Right lobe of liver (tissue), 6 donors: Measurements from ENCODE around the gene KLF1. TPM values are rescaled to one million over a fixed set of nuclear protein-coding genes. Genes with fewer than 3 reads are reported as not detected.

ENCODE experiments used
- ATAC-seq, 4 donors: fragments of 200-7000 bp; cut with Tn5 transposase; one replicate each; pipeline ENCODE4 v1.9.1; 2020; ENCODE audit warnings: mild to moderate bottlenecking in 4 of 4, moderate library complexity in 4 of 4
- DNase-seq, 3 donors: peaks; one replicate each; pipeline ENCODE4 v3.0.0-alpha.2; 2020
- H3K27ac ChIP-seq, 3 donors: fragments of 200-600 bp; one replicate each; pipeline ENCODE4 v1.8.0; 2022
- H3K27me3 ChIP-seq, 2 donors: fragments of 200-600 bp; one replicate each; pipeline ENCODE4 v1.8.0; 2022
- H3K36me3 ChIP-seq, 4 donors: fragments of 200-600 bp; sonication (generic) in 1 of 4; one replicate each; pipeline versions ENCODE4 v1.5.1 to v1.8.0; 2017 to 2022; ENCODE audit warnings: control low read depth in 1 of 4
- H3K4me1 ChIP-seq, 4 donors: fragments of 200-600 bp; sonication (generic) in 1 of 4; one replicate each; pipeline versions ENCODE4 v1.5.1 to v1.8.0; 2017 to 2022; ENCODE audit warnings: control low read depth in 1 of 4
- H3K4me3 ChIP-seq, 3 donors: fragments of 200-600 bp; one replicate each; pipeline ENCODE4 v1.8.0; 2022
- H3K9me3 ChIP-seq, 4 donors: fragments of 200-600 bp; sonication (generic) in 1 of 4; one replicate each; pipeline versions ENCODE4 v1.5.1 to v1.8.0; 2017 to 2022; ENCODE audit warnings: control low read depth in 1 of 4
- CTCF ChIP-seq, 4 donors: fragments of 200-600 bp in 3 of 4; fragments of 450-650 bp in 1 of 4; IDR thresholded peaks; one replicate each; pipeline versions ENCODE4 v1.5.1 to v1.8.0; 2016 to 2022; ENCODE audit warnings: antibody characterized with exemption in 4 of 4, mild to moderate bottlenecking in 2 of 4
- POLR2A ChIP-seq: fragments of 450-650 bp; IDR thresholded peaks from one replicate; pipeline ENCODE4 v1.6.1; 2017; ENCODE audit warnings: antibody characterized with exemption, mild to moderate bottlenecking
- whole genome bisulfite sequencing: methylation state at CpG from one replicate; pipeline ENCODE4 v1.1.6; 2018; ENCODE audit warnings: low coverage, low lambda C conversion rate; ENCODE audit not compliant: insufficient coverage; ENCODE audit errors: missing lambda C conversion rate; 5-methylcytosine and 5-hydroxymethylcytosine counted together
- intact Hi-C, 2 donors: fragments of 100-400 bp; cut with DNase I; formaldehyde crosslinking; loops; one replicate each; pipeline versions ENCODE4 v1.11.2 to v1.14.1; 2022
- total RNA-seq, 6 experiments: library from RNA; depleted of rRNA in 2 of 6; stranded (reverse); fragments of >200 nt in 2 of 6; fragmentation: NEBNext Ultra II Directional in 3 of 6; extraction: Animal tissue kit (Norgen Biotek cat#: 25700) in 3 of 6; gene quantifications; one replicate each; pipeline versions ENCODE4 v1.1.0 to v1.2.4, GENCODE V29; 2016 to 2023
- donor health status: DM: no; HTN: yes; CAD: no.
- donor health status: DM: no; HTN: no; CAD: no.
- donor health status: DM: no; HTN: no; CAD: no.
- donor health status: DM: no; HTN: yes; CAD: no.
- donor health status: DM: no; HTN: yes; CAD: no.

Gene KLF1
- total RNA-seq, 6 experiments from 2014 or later, result 0.32 to 1.7 (median 0.44) TPM; not detected in 3

GRCh38 chr19:12840091-12841079 is 46.6 kb downstream of the KLF1 start:
- TF ChIP-seq POLR2A (no peak), CTCF (IDR thresholded peaks at IDR 0.05) (no peak)
- peak; percentile 25 to 66 (median 59) for ATAC-seq

GRCh38 chr19:12838886-12839756 is 47.9 kb downstream of the KLF1 start:
- intact Hi-C loops, result no loop called here
- H3K27me3 ChIP-seq, result peaks cover 0 to 28% of the 10 kb centered on the region in 2 donors
- TF ChIP-seq CTCF (IDR thresholded peaks at IDR 0.05) (no peak), POLR2A (no peak)
- DNase-seq (no peak), ATAC-seq (no peak)
- 27% methylated on average over 11 of the region's 21 CpGs for WGBS
- H3K36me3 ChIP-seq, result no peaks in the 10 kb centered on the region
- H3K4me1 ChIP-seq, result no peaks in the 10 kb centered on the region
- H3K4me3 ChIP-seq, result no peak overlapping the region
- H3K9me3 ChIP-seq, result no peaks in the 10 kb centered on the region
- no peak overlapping the region for H3K27ac ChIP-seq

More at GRCh38 chr19:12840091-12841079, 46.6 kb downstream of the KLF1 start:
- 23% methylated on average over 32 of the region's 43 CpGs for WGBS
- H3K36me3 ChIP-seq, result no peaks in the 10 kb centered on the region
- H3K4me3 ChIP-seq, result no peak overlapping the region
- intact Hi-C loops, result loop anchor here (10.0 kb wide), 2 partner anchors 76 to 276 kb away; no protein-coding TSS in a partner anchor
- no peaks in the 10 kb centered on the region for H3K9me3 ChIP-seq
- H3K27me3 ChIP-seq, result peaks cover 0 to 22% of the 10 kb centered on the region in 2 donors
- H3K4me1 ChIP-seq, result no peaks in the 10 kb centered on the region
- peak in 1 of 3 donors; percentile 60 for DNase-seq
- no peak overlapping the region for H3K27ac ChIP-seq

- ATAC-seq (peak; percentile 50 to 71 (median 56)), DNase-seq (no peak)
- Histone ChIP-seq H3K9me3 (no peaks in the 10 kb centered on the region), H3K4me3 (no peak within 1 kb of the TSS), H3K27me3 (peaks cover 0 to 32% of the 10 kb centered on the region in 2 donors), H3K36me3 (no peaks in the 10 kb centered on the region), H3K4me1 (peaks cover 0 to 2% (median 0%) of the 10 kb centered on the region in 4 donors), H3K27ac (no peak within 1 kb of the TSS)
- WGBS, result under 1% methylated on average over 26 of the region's 69 CpGs
- intact Hi-C loops, result no loop called here
- TF ChIP-seq CTCF (IDR thresholded peaks at IDR 0.05), result peak; percentile 32 to 60 (median 36)
- no peak for TF ChIP-seq POLR2A
Measured at GRCh38 chr19:12838182-12838885, 48.7 kb downstream of the KLF1 start, which contains the start of gene MAST1. Gene MAST1, plus strand, starts transcription at chr19:12838515. Its CDS starts 58 bp downstream, at chr19:12838573.

- DNase-seq, result no peak
- Histone ChIP-seq H3K9me3 (no peaks in the 10 kb centered on the region), H3K36me3 (no peaks in the 10 kb centered on the region), H3K27me3 (peaks cover 0 to 40% of the 10 kb centered on the region in 2 donors), H3K4me3 (no peak overlapping the region), H3K4me1 (peaks cover 0 to 3% (median 0%) of the 10 kb centered on the region in 4 donors), H3K27ac (no peak overlapping the region)
- intact Hi-C loops, result no loop called here
- no peak for ATAC-seq
- TF ChIP-seq CTCF (IDR thresholded peaks at IDR 0.05) (no peak), POLR2A (no peak)
- WGBS, result 49% methylated on average over 4 of the region's 4 CpGs
Measured at GRCh38 chr19:12837225-12837624, 49.8 kb downstream of the KLF1 start.
